SU-DHL-6 (cell line): Measurements from ENCODE around the gene ZG16B.

Experiments
- CTCF ChIP-seq: fragments of 200-600 bp; sonication (generic); IDR thresholded peaks from one replicate; pipeline ENCODE4 v1.5.1; 2017; ENCODE audit warnings: antibody characterized with exemption, mild to moderate bottlenecking, low read length, moderate library complexity; ENCODE audit not compliant: insufficient read depth, poor library complexity, severe bottlenecking
- EZH2phosphoT487 ChIP-seq: fragments of 200-600 bp; sonication (generic), shearing (Covaris generic); conservative IDR thresholded peaks from 2 replicates; pipeline ENCODE4 v1.6.1; 2018; ENCODE audit warnings: mild to moderate bottlenecking, antibody characterized with exemption, low read length, moderate library complexity, mixed read lengths

DNA sequence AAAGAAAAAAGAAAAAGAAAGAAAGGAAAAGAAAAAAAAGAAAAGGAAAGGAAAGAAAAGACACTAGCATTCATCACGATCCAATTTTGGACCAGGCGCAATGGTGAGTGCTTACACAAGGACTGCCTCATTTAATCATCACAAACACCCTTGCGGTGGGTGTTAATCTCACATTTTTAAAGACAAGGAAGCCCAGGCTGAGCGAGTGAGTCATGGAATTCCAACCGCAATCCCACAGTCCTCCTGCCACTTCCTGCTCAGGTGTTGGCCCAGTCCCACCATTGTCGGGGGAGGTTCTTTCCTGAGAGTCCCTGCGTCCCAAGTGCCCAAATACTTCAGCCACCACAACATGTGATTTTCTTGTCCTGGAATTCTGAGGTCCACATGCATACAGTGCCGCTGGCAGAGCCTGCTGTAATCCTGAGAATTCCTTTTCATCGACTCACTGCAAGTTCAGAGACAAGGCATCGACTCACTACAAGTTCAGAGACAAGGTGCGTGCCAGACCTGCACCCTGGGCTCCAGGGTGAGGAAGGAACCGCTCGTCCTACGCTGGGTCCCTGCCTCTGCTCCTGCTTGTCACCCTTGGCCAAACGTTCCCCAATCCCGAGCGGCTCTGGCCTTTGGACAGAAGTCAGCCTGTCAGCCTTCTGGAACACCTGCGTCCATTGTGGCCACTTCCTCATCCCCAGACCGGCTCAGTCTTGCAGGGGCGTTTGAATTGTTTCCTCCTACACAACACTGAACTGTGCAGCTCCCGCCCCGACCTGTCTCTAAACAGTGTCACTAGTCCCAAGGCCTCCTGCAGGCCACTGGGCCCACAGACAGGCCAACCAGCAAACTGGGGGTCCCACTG, 5.8 kb downstream of the ZG16B start:
- TF ChIP-seq CTCF (no peak), EZH2phosphoT487 (no peak)
